Right lobe of liver (tissue), 4 donors: Measurements from ENCODE around the gene NKAIN2.

Experiments
- POLR2A ChIP-seq: fragments of 450-650 bp; IDR thresholded peaks from one replicate; pipeline ENCODE4 v1.6.1; 2017; ENCODE audit warnings: antibody characterized with exemption, mild to moderate bottlenecking
- TF ChIP-seq, protein P1 (sequence below), 4 donors: fragments of 200-600 bp in 3 of 4; fragments of 450-650 bp in 1 of 4; IDR thresholded peaks; one replicate each; pipeline versions ENCODE4 v1.5.1 to v1.8.0; 2016 to 2022; ENCODE audit warnings: antibody characterized with exemption in 4 of 4, mild to moderate bottlenecking in 2 of 4
- donor health status: DM: no; HTN: no; CAD: no.
- donor health status: DM: no; HTN: no; CAD: no.
- donor health status: DM: no; HTN: yes; CAD: no.

DNA sequence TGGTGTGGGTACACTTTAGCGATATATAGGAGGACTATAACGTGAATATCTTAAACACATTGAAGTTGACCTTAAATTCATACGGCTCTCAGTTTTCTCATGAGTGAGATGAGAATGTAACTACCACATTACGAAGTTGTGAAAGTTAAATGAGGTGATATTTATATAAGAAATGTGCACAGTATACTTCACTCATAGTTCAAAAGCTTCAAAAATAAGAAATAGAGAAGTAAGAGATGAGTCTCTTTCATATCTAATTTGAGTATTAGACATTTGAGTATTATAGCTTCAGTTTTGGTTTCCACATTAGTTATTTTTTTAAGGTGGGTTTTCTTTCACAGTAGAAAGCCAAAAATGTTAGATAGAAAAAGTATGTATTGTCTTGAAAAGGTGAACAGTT lies 183.3 kb downstream of the NKAIN2 start:
- TF ChIP-seq, protein P1, sequence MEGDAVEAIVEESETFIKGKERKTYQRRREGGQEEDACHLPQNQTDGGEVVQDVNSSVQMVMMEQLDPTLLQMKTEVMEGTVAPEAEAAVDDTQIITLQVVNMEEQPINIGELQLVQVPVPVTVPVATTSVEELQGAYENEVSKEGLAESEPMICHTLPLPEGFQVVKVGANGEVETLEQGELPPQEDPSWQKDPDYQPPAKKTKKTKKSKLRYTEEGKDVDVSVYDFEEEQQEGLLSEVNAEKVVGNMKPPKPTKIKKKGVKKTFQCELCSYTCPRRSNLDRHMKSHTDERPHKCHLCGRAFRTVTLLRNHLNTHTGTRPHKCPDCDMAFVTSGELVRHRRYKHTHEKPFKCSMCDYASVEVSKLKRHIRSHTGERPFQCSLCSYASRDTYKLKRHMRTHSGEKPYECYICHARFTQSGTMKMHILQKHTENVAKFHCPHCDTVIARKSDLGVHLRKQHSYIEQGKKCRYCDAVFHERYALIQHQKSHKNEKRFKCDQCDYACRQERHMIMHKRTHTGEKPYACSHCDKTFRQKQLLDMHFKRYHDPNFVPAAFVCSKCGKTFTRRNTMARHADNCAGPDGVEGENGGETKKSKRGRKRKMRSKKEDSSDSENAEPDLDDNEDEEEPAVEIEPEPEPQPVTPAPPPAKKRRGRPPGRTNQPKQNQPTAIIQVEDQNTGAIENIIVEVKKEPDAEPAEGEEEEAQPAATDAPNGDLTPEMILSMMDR (IDR thresholded peaks at IDR 0.05): no peak
- TF ChIP-seq POLR2A: no peak
